B cell (primary cell): ENCODE results near the gene PRAME. TPM values are rescaled to one million over a fixed set of nuclear protein-coding genes. Genes with fewer than 3 reads are reported as not detected.

Experiments
- ATAC-seq: fragments of 200-7000 bp; cut with Tn5 transposase; one replicate; pipeline ENCODE4 v1.10.0; 2021; ENCODE audit warnings: low read depth, mild to moderate bottlenecking, moderate number of reproducible peaks, moderate library complexity
- CTCF ChIA-PET: fragments of 350-600 bp; sonication (Branson Sonifier 250); formaldehyde crosslinking; loops from one replicate; lab custom pipeline; 2021; ENCODE audit warnings: antibody characterized with exemption, inconsistent platforms; lab: Charles Lee
- POLR2A ChIA-PET: fragments of 350-600 bp; sonication (Branson Sonifier 250); formaldehyde crosslinking; loops from one replicate; lab custom pipeline; 2021; ENCODE audit warnings: antibody characterized with exemption; lab: Charles Lee
- DNase-seq: peaks from one replicate; pipeline ENCODE4 v3.0.0; 2013
- H2AFZ ChIP-seq: 2 replicates; pipeline ENCODE4 v1.6.1; 2012; ENCODE audit warnings: mild to moderate bottlenecking, low read depth, low read length; ENCODE audit not compliant: insufficient read depth, poor library complexity, severe bottlenecking
- H3K27ac ChIP-seq, 2 donors: 1 replicate in 1 of 2; 2 replicates in 1 of 2; pipeline ENCODE4 v1.5.1; 2012 to 2013; ENCODE audit warnings: low read length in 2 of 2, mild to moderate bottlenecking in 2 of 2, moderate library complexity in 1 of 2
- H3K27me3 ChIP-seq, 4 experiments: fragments of 200-600 bp in 1 of 4; sonication (generic) in 1 of 4; replicated peaks in 1 of 4; 1 replicate in 2 of 4; 2 replicates in 2 of 4; pipeline versions ENCODE4 v1.6.1 to v1.7.0; 2013 to 2016; ENCODE audit warnings: low read length in 3 of 4, mild to moderate bottlenecking in 2 of 4, mixed read lengths in 1 of 4, moderate library complexity in 1 of 4; ENCODE audit not compliant: insufficient read depth in 4 of 4, control insufficient read depth in 3 of 4; ENCODE audit errors: control extremely low read depth in 1 of 4
- H3K36me3 ChIP-seq, 2 experiments: replicated peaks in 1 of 2; 1 replicate in 1 of 2; 2 replicates in 1 of 2; pipeline versions ENCODE4 v1.6.1 to v1.7.1; 2013; ENCODE audit warnings: low read length in 1 of 2; ENCODE audit not compliant: insufficient read depth in 2 of 2, control insufficient read depth in 1 of 2; ENCODE audit errors: control extremely low read depth in 1 of 2, extremely low read depth in 1 of 2
- H3K4me1 ChIP-seq, 2 donors: fragments of 200-600 bp in 1 of 2; sonication (generic) in 1 of 2; 1 replicate in 1 of 2; 2 replicates in 1 of 2; pipeline versions ENCODE4 v1.5.1 to v1.6.1; 2013 to 2017; ENCODE audit warnings: low read length in 2 of 2; ENCODE audit not compliant: control insufficient read depth in 2 of 2, insufficient read depth in 2 of 2
- H3K4me2 ChIP-seq: replicated peaks from 2 replicates; pipeline ENCODE3; 2012; ENCODE audit warnings: mild to moderate bottlenecking, low read depth, low read length; ENCODE audit not compliant: poor library complexity, severe bottlenecking
- H3K4me3 ChIP-seq, 5 experiments: fragments of 200-600 bp in 1 of 5; sonication (generic) in 1 of 5; 1 replicate in 3 of 5; 2 replicates in 2 of 5; pipeline versions ENCODE4 v1.5.1 to v1.7.0; 2011 to 2016; ENCODE audit warnings: low read length in 4 of 5, mild to moderate bottlenecking in 4 of 5, low read depth in 2 of 5, control low read depth in 1 of 5, moderate library complexity in 1 of 5; ENCODE audit not compliant: insufficient read depth in 1 of 5; ENCODE audit errors: control extremely low read depth in 1 of 5, extremely low read depth in 1 of 5
- H3K79me2 ChIP-seq: fragments of 200-600 bp; sonication (generic); one replicate; pipeline ENCODE4 v1.6.0; 2016; ENCODE audit warnings: low read length; ENCODE audit not compliant: control insufficient read depth, insufficient read depth
- H3K9ac ChIP-seq: fragments of 200-600 bp; sonication (generic); 2 replicates; pipeline ENCODE4 v1.6.1; 2017; ENCODE audit warnings: mild to moderate bottlenecking, low read length, moderate library complexity
- H3K9me3 ChIP-seq, 3 donors: one replicate each; pipeline versions ENCODE4 v1.6.1 to v1.7.1; 2013; ENCODE audit warnings: low read length in 2 of 3; ENCODE audit not compliant: control insufficient read depth in 2 of 3, insufficient read depth in 1 of 3; ENCODE audit errors: control extremely low read depth in 1 of 3
- H4K20me1 ChIP-seq: 2 replicates; pipeline ENCODE4 v1.6.0; 2012; ENCODE audit warnings: mild to moderate bottlenecking, low read length; ENCODE audit not compliant: insufficient read depth, control insufficient read depth, poor library complexity, severe bottlenecking
- H3K27ac Mint-ChIP-seq: one replicate; pipeline ENCODE4 v1.8.0; 2021; ENCODE audit warnings: mixed read lengths
- H3K27me3 Mint-ChIP-seq: one replicate; pipeline ENCODE4 v1.8.0; 2021; ENCODE audit warnings: mixed read lengths
- H3K4me1 Mint-ChIP-seq: one replicate; pipeline ENCODE4 v1.8.0; 2021; ENCODE audit warnings: mixed read lengths
- H3K4me3 Mint-ChIP-seq: one replicate; pipeline ENCODE4 v1.8.0; 2021; ENCODE audit warnings: mixed read lengths
- H3K9me3 Mint-ChIP-seq: one replicate; pipeline ENCODE4 v1.8.0; 2022; ENCODE audit warnings: mixed read lengths; ENCODE audit not compliant: insufficient read depth
- CTCF ChIP-seq: fragments of 200-600 bp; IDR thresholded peaks from one replicate; pipeline ENCODE4 v1.8.0; 2022; ENCODE audit warnings: antibody characterized with exemption, mild to moderate bottlenecking
- EZH2 ChIP-seq: IDR thresholded peaks from 2 replicates; pipeline ENCODE4 v1.6.1; 2012; ENCODE audit warnings: borderline replicate concordance, low read depth, mild to moderate bottlenecking, moderate library complexity, low read length; ENCODE audit not compliant: insufficient read depth, poor library complexity, severe bottlenecking
- WGBS: methylation state at CpG from one replicate; pipeline ENCODE4 v1.1.5; 2013; ENCODE audit warnings: missing lambda C conversion rate; ENCODE audit not compliant: insufficient coverage; 5-methylcytosine and 5-hydroxymethylcytosine counted together
- intact Hi-C: fragments of 100-400 bp; cut with micrococcal nuclease; formaldehyde crosslinking; loops from one replicate; pipeline ENCODE4 v1.10.0; 2022
- polyA plus RNA-seq: library from polyadenylated mRNA; depleted of rRNA; stranded (reverse); fragments of >200 nt; gene quantifications from 2 replicates; pipeline ENCODE4 v1.2.3, GENCODE V29; 2012
- total RNA-seq, 2 donors: library from RNA; stranded (reverse); fragments of 120-200 nt in 1 of 2; gene quantifications; 1 replicate in 1 of 2; 2 replicates in 1 of 2; pipeline versions ENCODE4 v1.2.3 to v1.2.4, GENCODE V29; 2013 to 2022

Gene PRAME
- total and polyA plus RNA-seq, 2 donors (not counting 1 experiment from before 2014, with no cell fraction given): 0.63 TPM; not detected in 1

- no peaks in the 10 kb centered on the region for H3K36me3 ChIP-seq
- H3K9ac ChIP-seq: no peak within 1 kb of the TSS
- H3K9me3 ChIP-seq: no peaks in the 10 kb centered on the region
- no peak within 1 kb of the TSS for H3K4me2 ChIP-seq
- H3K4me3 ChIP-seq: no peak within 1 kb of the TSS
- H3K4me3 Mint-ChIP-seq: no peak within 1 kb of the TSS
- no peak within 1 kb of the TSS for H3K27ac ChIP-seq
- POLR2A ChIA-PET: no interaction called here
- intact Hi-C loops: no loop called here
- no peaks in the 10 kb centered on the region for H3K9me3 Mint-ChIP-seq
- no peak within 1 kb of the TSS for H2AFZ ChIP-seq
- H3K4me1 ChIP-seq: no peaks in the 10 kb centered on the region
- no peaks in the 10 kb centered on the region for H4K20me1 ChIP-seq
- H3K27me3 Mint-ChIP-seq: peaks cover 17% of the 10 kb centered on the region
- H3K4me1 Mint-ChIP-seq: peaks cover 3% of the 10 kb centered on the region
- TF ChIP-seq CTCF (no peak), EZH2 (no peak)
- H3K27ac Mint-ChIP-seq: no peak within 1 kb of the TSS
- H3K27me3 ChIP-seq: peaks cover 0 to 12% (median 3%) of the 10 kb centered on the region in 4 experiments
- ATAC-seq (no peak), DNase-seq (no peak)
- H3K79me2 ChIP-seq: no peaks in the 10 kb centered on the region
- WGBS: 81% methylated on average over 10 of the region's 12 CpGs
- CTCF ChIA-PET: interaction anchor here (1.2 kb wide), 2 partner anchors 41 to 89 kb away, joined by 3 read pairs; no protein-coding TSS in a partner anchor
These were observed 38.9 kb downstream of the PRAME start, which contains the start of gene ZNF280A for GRCh38 chr22:22520020-22520656. TSS of gene ZNF280A (minus strand) at chr22:22520270. CDS start at chr22:22515630, 4,640 bp downstream.

- ChIA-PET POLR2A (no interaction called here), CTCF (interaction anchor here (1.2 kb wide), 2 partner anchors 42 to 88 kb away, joined by 3 read pairs; no protein-coding TSS in a partner anchor)
- peaks cover 0 to 11% (median 3%) of the 10 kb centered on the region in 4 experiments for H3K27me3 ChIP-seq
- no peaks in the 10 kb centered on the region for H3K79me2 ChIP-seq
- intact Hi-C loops: no loop called here
- Mint-ChIP-seq H3K4me1 (peaks cover 3% of the 10 kb centered on the region), H3K4me3 (no peak overlapping the region), H3K27ac (no peak overlapping the region), H3K27me3 (peaks cover 22% of the 10 kb centered on the region), H3K9me3 (no peaks in the 10 kb centered on the region)
- DNase-seq (no peak), ATAC-seq (no peak)
- H4K20me1 ChIP-seq: no peaks in the 10 kb centered on the region
- no peaks in the 10 kb centered on the region for H3K36me3 ChIP-seq
- H3K4me3 ChIP-seq: no peak overlapping the region
- no peak overlapping the region for H3K4me2 ChIP-seq
- TF ChIP-seq EZH2: no peak
- TF ChIP-seq CTCF: no peak
- H2AFZ ChIP-seq: no peak overlapping the region
- H3K27ac ChIP-seq: no peak overlapping the region
- H3K9me3 ChIP-seq: no peaks in the 10 kb centered on the region
- WGBS: 96% methylated on average over 3 of the region's 5 CpGs
- no peak overlapping the region for H3K9ac ChIP-seq
- H3K4me1 ChIP-seq: no peaks in the 10 kb centered on the region
These were observed 39.5 kb downstream of the PRAME start for GRCh38 chr22:22519591-22519990.
